Neural cell (in vitro differentiated cells): ENCODE measurements around the gene APLNR. TPM values are rescaled to one million over a fixed set of nuclear protein-coding genes. Genes with fewer than 3 reads are reported as not detected.

Experiments used
- H2AFZ ChIP-seq: fragments of 200-600, 300-800 bp; sonication (generic), shearing (Covaris generic); 2 replicates; pipeline ENCODE4 v1.6.0; 2014; ENCODE audit warnings: low read depth, mild to moderate bottlenecking, antibody characterized with exemption, low read length, moderate library complexity
- H3F3A ChIP-seq: fragments of 200-600 bp; shearing (Covaris generic); 2 replicates; pipeline ENCODE4 v1.6.1; 2016; ENCODE audit warnings: mild to moderate bottlenecking, moderate library complexity, mixed read lengths, antibody characterized with exemption, low read length; ENCODE audit not compliant: insufficient read depth, poor library complexity, severe bottlenecking
- H3K27ac ChIP-seq: fragments of 200-600, 300-800 bp; sonication (generic), shearing (Covaris generic); 2 replicates; pipeline ENCODE4 v1.5.1; 2014; ENCODE audit warnings: mild to moderate bottlenecking, low read length, moderate library complexity
- H3K27me3 ChIP-seq: fragments of 300-800, 200-600 bp; sonication (generic), shearing (Covaris generic); 2 replicates; pipeline ENCODE4 v1.6.0; 2014; ENCODE audit warnings: mild to moderate bottlenecking, low read depth, low read length, moderate library complexity; ENCODE audit not compliant: insufficient read depth
- H3K36me3 ChIP-seq: fragments of 300-800, 200-600 bp; sonication (generic), shearing (Covaris generic); 2 replicates; pipeline ENCODE4 v1.5.1; 2014; ENCODE audit warnings: mild to moderate bottlenecking, antibody characterized with exemption, low read length, moderate library complexity; ENCODE audit not compliant: insufficient read depth
- H3K4me2 ChIP-seq: fragments of 300-800, 200-600 bp; sonication (generic), shearing (Covaris generic); 2 replicates; pipeline ENCODE4 v1.6.0; 2014; ENCODE audit warnings: mild to moderate bottlenecking, low read length
- H3K4me3 ChIP-seq: fragments of 300-800, 200-600 bp; sonication (generic), shearing (Covaris generic); 2 replicates; pipeline ENCODE4 v1.5.1; 2014; ENCODE audit warnings: mild to moderate bottlenecking, low read length, moderate library complexity
- H3K79me2 ChIP-seq: fragments of 200-600 bp; shearing (Covaris generic); replicated peaks from 2 replicates; pipeline ENCODE4 v1.6.0; 2014; ENCODE audit warnings: mild to moderate bottlenecking, low read length, moderate library complexity; ENCODE audit not compliant: insufficient read depth
- H3K9ac ChIP-seq: fragments of 300-800, 200-600 bp; sonication (generic), shearing (Covaris generic); 2 replicates; pipeline ENCODE4 v1.6.1; 2016; ENCODE audit warnings: mild to moderate bottlenecking, low read length, mixed read lengths
- H3K9me2 ChIP-seq: fragments of 200-600 bp; shearing (Covaris generic); 2 replicates; pipeline ENCODE4 v1.6.1; 2016; ENCODE audit warnings: mild to moderate bottlenecking, low read length, mixed read lengths; ENCODE audit not compliant: insufficient read depth
- H3K9me3 ChIP-seq: fragments of 200-600, 300-800 bp; sonication (generic), shearing (Covaris generic); 2 replicates; pipeline ENCODE4 v1.6.1; 2016; ENCODE audit warnings: mild to moderate bottlenecking, mixed run types, low read length, moderate library complexity, mixed read lengths
- H4K20me1 ChIP-seq: fragments of 200-600 bp; shearing (Covaris generic); 2 replicates; pipeline ENCODE4 v1.6.1; 2016; ENCODE audit warnings: mild to moderate bottlenecking, mixed run types; ENCODE audit not compliant: insufficient read depth
- EP300 ChIP-seq: fragments of 450-650 bp; conservative IDR thresholded peaks from 2 replicates; pipeline ENCODE4 v1.6.1; 2014; ENCODE audit warnings: antibody characterized with exemption, mild to moderate bottlenecking, moderate library complexity; ENCODE audit not compliant: poor library complexity, severe bottlenecking
- EZH2 ChIP-seq: fragments of 200-600, 300-800 bp; shearing (Covaris generic), sonication (generic); IDR thresholded peaks from 2 replicates; pipeline ENCODE4 v1.6.1; 2014; ENCODE audit warnings: antibody characterized with exemption, low read length, borderline replicate concordance, mild to moderate bottlenecking; ENCODE audit not compliant: insufficient read depth, poor library complexity, severe bottlenecking
- MXI1 ChIP-seq: fragments of 450-650 bp; conservative IDR thresholded peaks from 2 replicates; pipeline ENCODE4 v1.6.1; 2014; ENCODE audit warnings: antibody characterized with exemption, mild to moderate bottlenecking; ENCODE audit not compliant: poor library complexity, severe bottlenecking
- POLR2AphosphoS5 ChIP-seq: IDR thresholded peaks from 2 replicates; pipeline ENCODE4 v1.6.1; 2012
- RAD21 ChIP-seq: fragments of 450-650 bp; conservative IDR thresholded peaks from 2 replicates; pipeline ENCODE4 v1.6.1; 2014; ENCODE audit warnings: antibody characterized with exemption, mild to moderate bottlenecking, moderate library complexity
- SMC3 ChIP-seq: fragments of 450-650 bp; conservative IDR thresholded peaks from 2 replicates; pipeline ENCODE4 v1.6.1; 2014; ENCODE audit warnings: antibody characterized with exemption, mild to moderate bottlenecking, moderate library complexity; ENCODE audit not compliant: poor library complexity
- TAF1 ChIP-seq: IDR thresholded peaks from 2 replicates; pipeline ENCODE4 v1.6.1; 2012; ENCODE audit warnings: low read depth
- polyA plus RNA-seq: library from polyadenylated mRNA; depleted of rRNA; stranded (reverse); fragments of >200 nt; gene quantifications from 2 replicates; pipeline ENCODE4 v1.2.3, GENCODE V29; 2014
- TF ChIP-seq, protein P1 (sequence below): IDR thresholded peaks from 2 replicates; pipeline ENCODE4 v1.6.1; 2012; ENCODE audit warnings: borderline replicate concordance
- TF ChIP-seq, protein P2 (sequence below): fragments of 450-650 bp; IDR thresholded peaks from 2 replicates; pipeline ENCODE4 v1.5.1; 2014; ENCODE audit warnings: antibody characterized with exemption, mild to moderate bottlenecking, moderate library complexity; ENCODE audit not compliant: poor library complexity, severe bottlenecking

Gene APLNR
- polyA plus RNA-seq, 1 donor from 2014 or later: not detected

DNA sequence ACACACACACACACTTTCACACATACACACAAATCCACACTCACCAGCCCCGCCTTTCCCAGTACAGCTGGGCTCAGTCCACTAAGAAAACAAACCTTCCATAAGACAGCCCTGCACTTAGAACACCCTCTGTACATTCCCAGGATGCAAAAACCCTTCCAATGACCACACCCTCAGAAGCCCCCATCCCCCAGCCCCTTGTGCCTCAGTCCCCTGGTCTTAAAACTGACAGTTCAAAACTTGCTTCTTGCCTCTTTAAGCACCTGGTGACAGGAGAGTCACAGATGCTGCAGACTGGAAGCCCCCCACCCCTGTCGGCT is 23.0 kb downstream of the APLNR start:
- H3F3A ChIP-seq: no peaks in the 10 kb centered on the region
- H3K27ac ChIP-seq: peak overlapping the region; percentile 88
- H3K9ac ChIP-seq: peak overlapping the region; percentile 60
- peak overlapping the region; percentile 41 for H2AFZ ChIP-seq
- H3K4me2 ChIP-seq: no peak overlapping the region
- H3K79me2 ChIP-seq: no peaks in the 10 kb centered on the region
- H3K9me2 ChIP-seq: no peaks in the 10 kb centered on the region
- H3K4me3 ChIP-seq: no peak overlapping the region
- H3K9me3 ChIP-seq: no peaks in the 10 kb centered on the region
- no peaks in the 10 kb centered on the region for H4K20me1 ChIP-seq
- no peaks in the 10 kb centered on the region for H3K27me3 ChIP-seq
- TF ChIP-seq, protein P1, sequence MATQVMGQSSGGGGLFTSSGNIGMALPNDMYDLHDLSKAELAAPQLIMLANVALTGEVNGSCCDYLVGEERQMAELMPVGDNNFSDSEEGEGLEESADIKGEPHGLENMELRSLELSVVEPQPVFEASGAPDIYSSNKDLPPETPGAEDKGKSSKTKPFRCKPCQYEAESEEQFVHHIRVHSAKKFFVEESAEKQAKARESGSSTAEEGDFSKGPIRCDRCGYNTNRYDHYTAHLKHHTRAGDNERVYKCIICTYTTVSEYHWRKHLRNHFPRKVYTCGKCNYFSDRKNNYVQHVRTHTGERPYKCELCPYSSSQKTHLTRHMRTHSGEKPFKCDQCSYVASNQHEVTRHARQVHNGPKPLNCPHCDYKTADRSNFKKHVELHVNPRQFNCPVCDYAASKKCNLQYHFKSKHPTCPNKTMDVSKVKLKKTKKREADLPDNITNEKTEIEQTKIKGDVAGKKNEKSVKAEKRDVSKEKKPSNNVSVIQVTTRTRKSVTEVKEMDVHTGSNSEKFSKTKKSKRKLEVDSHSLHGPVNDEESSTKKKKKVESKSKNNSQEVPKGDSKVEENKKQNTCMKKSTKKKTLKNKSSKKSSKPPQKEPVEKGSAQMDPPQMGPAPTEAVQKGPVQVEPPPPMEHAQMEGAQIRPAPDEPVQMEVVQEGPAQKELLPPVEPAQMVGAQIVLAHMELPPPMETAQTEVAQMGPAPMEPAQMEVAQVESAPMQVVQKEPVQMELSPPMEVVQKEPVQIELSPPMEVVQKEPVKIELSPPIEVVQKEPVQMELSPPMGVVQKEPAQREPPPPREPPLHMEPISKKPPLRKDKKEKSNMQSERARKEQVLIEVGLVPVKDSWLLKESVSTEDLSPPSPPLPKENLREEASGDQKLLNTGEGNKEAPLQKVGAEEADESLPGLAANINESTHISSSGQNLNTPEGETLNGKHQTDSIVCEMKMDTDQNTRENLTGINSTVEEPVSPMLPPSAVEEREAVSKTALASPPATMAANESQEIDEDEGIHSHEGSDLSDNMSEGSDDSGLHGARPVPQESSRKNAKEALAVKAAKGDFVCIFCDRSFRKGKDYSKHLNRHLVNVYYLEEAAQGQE: no peak
- no peak for TF ChIP-seq POLR2AphosphoS5
- no peak for TF ChIP-seq EP300
- TF ChIP-seq RAD21: no peak
- no peak for TF ChIP-seq MXI1
- TF ChIP-seq TAF1: no peak
- TF ChIP-seq SMC3: no peak
- TF ChIP-seq EZH2: no peak
- TF ChIP-seq, protein P2, sequence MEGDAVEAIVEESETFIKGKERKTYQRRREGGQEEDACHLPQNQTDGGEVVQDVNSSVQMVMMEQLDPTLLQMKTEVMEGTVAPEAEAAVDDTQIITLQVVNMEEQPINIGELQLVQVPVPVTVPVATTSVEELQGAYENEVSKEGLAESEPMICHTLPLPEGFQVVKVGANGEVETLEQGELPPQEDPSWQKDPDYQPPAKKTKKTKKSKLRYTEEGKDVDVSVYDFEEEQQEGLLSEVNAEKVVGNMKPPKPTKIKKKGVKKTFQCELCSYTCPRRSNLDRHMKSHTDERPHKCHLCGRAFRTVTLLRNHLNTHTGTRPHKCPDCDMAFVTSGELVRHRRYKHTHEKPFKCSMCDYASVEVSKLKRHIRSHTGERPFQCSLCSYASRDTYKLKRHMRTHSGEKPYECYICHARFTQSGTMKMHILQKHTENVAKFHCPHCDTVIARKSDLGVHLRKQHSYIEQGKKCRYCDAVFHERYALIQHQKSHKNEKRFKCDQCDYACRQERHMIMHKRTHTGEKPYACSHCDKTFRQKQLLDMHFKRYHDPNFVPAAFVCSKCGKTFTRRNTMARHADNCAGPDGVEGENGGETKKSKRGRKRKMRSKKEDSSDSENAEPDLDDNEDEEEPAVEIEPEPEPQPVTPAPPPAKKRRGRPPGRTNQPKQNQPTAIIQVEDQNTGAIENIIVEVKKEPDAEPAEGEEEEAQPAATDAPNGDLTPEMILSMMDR: no peak
- no peaks in the 10 kb centered on the region for H3K36me3 ChIP-seq

DNA sequence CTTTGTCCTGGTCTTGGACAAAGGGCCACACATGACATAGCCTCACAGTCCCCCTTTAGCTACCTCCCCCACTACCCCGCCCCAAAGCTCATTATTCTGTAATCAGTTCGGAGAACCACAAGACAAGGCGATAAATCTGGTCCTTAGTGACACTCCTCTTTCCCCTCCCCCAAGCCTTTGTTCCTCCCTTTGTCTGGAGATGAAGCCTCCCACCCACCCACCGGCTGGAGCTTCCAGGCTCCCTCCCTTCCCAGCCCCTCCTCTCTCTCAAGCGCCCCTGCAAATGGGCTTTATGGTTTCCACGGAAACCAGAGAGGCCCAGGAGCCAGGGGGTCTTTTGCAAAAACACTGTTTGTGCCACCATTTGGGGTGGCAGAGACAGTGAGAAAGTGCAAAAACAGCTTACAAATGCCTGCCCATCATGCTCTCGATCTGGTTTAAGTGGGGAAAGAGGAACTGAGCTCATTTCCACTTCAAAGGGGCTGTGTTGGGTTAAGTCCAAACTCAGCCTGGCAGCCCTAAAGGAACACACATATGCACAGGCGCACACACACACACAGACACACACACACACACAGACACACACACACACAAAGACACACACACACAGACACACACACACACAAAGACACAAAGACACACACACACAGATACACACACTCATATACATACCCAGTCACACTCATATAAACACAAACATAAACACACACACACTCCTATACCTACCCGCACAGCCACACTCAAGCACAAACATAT is 23.5 kb downstream of the APLNR start:
- H3K27ac ChIP-seq: peak overlapping the region; percentile 88
- peak overlapping the region; percentile 89 for H2AFZ ChIP-seq
- no peaks in the 10 kb centered on the region for H3K79me2 ChIP-seq
- peak overlapping the region; percentile 60 for H3K9ac ChIP-seq
- no peaks in the 10 kb centered on the region for H3F3A ChIP-seq
- H4K20me1 ChIP-seq: no peaks in the 10 kb centered on the region
- H3K4me3 ChIP-seq: peak overlapping the region; percentile 44
- no peaks in the 10 kb centered on the region for H3K9me3 ChIP-seq
- peak overlapping the region; percentile 43 for H3K4me2 ChIP-seq
- no peaks in the 10 kb centered on the region for H3K9me2 ChIP-seq
- TF ChIP-seq RAD21 (peak; percentile 24), EP300 (no peak), TAF1 (peak; percentile 40), SMC3 (no peak), MXI1 (no peak), POLR2AphosphoS5 (peak; percentile 21), EZH2 (no peak)
- TF ChIP-seq, protein P1: peak; percentile 44
- TF ChIP-seq, protein P2: no peak
- H3K36me3 ChIP-seq: no peaks in the 10 kb centered on the region
- no peaks in the 10 kb centered on the region for H3K27me3 ChIP-seq
